Measurements from ENCODE around the gene CBX3.
A peak's percentile ranks its signal among the peaks of the same experiment; 100 is the strongest.
"Not testable (repeated sequence)": the region's sequence is repeated elsewhere in the genome, so short reads cannot be mapped to it uniquely, and the experiment has no call there.

CBX3 gene

DNA sequence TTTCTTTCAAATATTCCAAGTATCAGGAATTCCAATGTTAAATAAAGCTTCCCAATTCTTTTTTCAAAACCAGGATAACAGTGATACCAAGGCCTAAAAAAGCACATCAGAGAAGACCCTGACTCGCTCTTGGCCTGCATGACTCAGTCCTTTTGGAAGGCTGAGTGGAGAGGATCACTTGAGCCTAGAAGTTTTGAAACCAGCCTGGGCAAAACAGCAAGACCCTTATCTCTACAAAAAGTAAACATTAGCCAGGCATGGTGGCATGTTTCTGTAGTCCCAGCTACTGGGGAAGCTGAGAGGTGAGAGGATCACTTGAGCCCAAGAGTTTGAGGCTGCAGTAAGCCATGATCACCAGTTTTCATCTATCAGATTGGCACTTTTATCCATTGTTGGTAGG lies 30.9 kb upstream of the CBX3 start:
- no peak for DNase-seq (ENCODE audit: low spot score)

- no peak for DNase-seq (ENCODE audit: low spot score)
These were observed 29.9 kb upstream of the CBX3 start for GRCh38 chr7:26171601-26172000.

- DNase-seq (ENCODE audit: low spot score), result no peak
These were observed 29.5 kb upstream of the CBX3 start for GRCh38 chr7:26172048-26172447.

DNA sequence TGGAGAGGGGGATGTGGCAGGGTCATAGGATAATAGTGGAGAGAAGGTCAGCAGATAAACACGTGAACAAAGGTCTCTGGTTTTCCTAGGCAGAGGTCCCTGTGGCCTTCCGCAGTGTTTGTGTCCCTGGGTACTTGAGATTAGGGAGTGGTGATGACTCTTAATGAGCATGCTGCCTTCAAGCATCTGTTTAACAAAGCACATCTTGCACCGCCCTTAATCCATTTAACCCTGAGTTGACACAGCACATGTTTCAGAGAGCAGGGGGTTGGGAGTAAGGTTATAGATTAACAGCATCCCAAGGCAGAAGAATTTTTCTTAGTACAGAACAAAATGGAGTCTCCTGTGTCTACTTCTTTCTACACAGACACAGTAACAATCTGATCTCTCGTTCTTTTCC lies 25.6 kb upstream of the CBX3 start:
- DNase-seq (ENCODE audit: low spot score), result not testable (repeated sequence)

- not testable (repeated sequence) for DNase-seq (ENCODE audit: low spot score)
These were observed 24.8 kb upstream of the CBX3 start for GRCh38 chr7:26176696-26177095.

- not testable (repeated sequence) for DNase-seq (ENCODE audit: low spot score)
These were observed 24.3 kb upstream of the CBX3 start for GRCh38 chr7:26177269-26177668.

GRCh38 chr7:26178272-26178960 lies 23.1 kb upstream of the CBX3 start:
- no peak for DNase-seq (ENCODE audit: low spot score)

GRCh38 chr7:26179422-26179821 lies 22.1 kb upstream of the CBX3 start:
- no peak for DNase-seq (ENCODE audit: low spot score)

DNA sequence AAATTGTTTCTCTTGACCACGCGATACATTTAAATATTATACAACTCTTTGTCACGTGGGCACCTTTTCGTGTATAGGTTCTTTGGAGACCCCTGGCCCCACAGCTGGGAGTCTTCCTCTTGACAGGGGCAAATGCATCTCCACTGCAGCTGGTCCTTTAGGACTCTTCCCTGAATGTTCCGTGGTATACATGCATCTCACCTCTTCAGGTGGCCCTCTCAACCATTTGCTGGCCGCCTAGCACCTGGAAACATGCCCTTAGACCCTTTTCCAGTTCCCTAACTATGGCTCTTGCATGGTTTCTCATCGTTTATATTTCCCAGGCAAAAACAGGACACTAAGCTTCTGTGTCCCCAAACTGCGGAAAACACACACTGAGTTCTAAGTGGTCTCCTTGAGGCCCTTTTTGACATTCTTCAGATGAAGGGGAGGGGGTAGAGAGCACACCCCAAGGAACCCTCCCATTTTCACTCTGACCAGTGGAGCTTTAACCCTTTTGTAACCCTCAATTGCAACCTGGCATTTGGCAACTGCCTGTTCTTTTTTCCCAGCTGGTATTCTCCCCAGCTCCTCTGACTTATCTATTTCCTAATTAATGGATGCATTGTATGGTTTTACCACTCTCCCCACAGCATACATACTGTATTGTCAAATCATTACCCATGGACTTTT lies 21.6 kb upstream of the CBX3 start:
- no peak for DNase-seq (ENCODE audit: low spot score)

- peak; percentile 70 for DNase-seq (ENCODE audit: low spot score)
These were observed 20.8 kb upstream of the CBX3 start for GRCh38 chr7:26180792-26181198.

GRCh38 chr7:26181474-26182227 lies 19.9 kb upstream of the CBX3 start:
- DNase-seq (ENCODE audit: low spot score), result no peak

DNA sequence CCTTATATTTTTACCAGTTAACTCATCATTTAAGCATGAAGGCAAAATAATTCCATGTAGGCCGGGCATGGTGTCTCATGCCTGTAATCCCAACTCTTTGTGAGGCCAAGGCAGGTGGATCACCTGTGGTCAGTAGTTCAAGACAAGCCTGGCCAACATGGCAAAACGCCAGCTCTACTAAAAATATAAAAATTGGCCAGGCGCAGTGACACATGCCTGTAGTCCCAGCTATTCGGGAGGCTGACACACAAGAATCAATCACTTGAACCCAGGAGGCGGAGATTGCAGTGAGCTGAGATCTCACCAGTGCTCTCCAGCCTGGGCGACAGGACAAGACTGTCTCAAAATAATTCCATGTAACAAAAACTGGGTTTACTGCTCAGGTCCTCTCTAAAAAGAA lies 19.3 kb upstream of the CBX3 start:
- no peak for DNase-seq (ENCODE audit: low spot score)

- no peak for DNase-seq (ENCODE audit: low spot score)
These were observed 18.8 kb upstream of the CBX3 start for GRCh38 chr7:26182706-26183105.

DNA sequence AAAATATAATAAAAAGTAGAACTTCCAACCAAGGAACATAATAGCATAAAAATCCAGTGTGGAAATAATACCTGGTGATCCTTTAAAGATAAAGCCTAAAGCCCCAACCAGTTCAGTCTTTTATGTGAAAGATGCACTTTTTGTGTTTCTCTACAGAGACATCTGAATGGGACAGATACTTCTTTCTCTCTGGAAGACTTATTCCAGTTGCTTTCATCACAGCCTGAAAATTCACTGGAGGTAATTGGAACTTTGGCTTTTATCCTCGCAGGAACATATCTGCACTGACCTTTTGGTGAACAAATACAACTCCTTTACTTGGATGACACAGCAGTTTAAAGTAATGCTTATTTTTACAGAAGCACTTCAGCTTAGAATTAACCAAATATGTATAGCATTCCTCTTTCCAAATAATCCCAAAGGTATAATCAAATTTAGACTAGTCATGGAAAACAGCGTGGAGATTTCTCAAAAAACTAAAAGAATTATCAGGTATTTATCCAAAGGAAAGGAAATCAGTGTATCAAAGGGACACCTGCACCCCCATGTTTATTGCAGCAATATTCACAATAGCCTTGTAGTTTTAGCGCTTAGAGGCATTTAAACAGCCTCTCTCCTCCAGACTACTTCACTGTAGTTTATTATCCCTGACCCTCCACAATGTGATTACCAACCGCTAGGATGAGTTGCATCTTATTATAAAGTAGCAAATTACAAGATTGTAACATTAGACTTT lies 17.8 kb upstream of the CBX3 start:
- no peak for DNase-seq (ENCODE audit: low spot score)

GRCh38 chr7:26184281-26185101 lies 17.1 kb upstream of the CBX3 start:
- not testable (repeated sequence) for DNase-seq (ENCODE audit: low spot score)

GRCh38 chr7:26185131-26185843 lies 16.3 kb upstream of the CBX3 start:
- DNase-seq (ENCODE audit: low spot score), result no peak

- no peak for DNase-seq (ENCODE audit: low spot score)
These were observed 15.7 kb upstream of the CBX3 start for GRCh38 chr7:26185844-26186180.

DNA sequence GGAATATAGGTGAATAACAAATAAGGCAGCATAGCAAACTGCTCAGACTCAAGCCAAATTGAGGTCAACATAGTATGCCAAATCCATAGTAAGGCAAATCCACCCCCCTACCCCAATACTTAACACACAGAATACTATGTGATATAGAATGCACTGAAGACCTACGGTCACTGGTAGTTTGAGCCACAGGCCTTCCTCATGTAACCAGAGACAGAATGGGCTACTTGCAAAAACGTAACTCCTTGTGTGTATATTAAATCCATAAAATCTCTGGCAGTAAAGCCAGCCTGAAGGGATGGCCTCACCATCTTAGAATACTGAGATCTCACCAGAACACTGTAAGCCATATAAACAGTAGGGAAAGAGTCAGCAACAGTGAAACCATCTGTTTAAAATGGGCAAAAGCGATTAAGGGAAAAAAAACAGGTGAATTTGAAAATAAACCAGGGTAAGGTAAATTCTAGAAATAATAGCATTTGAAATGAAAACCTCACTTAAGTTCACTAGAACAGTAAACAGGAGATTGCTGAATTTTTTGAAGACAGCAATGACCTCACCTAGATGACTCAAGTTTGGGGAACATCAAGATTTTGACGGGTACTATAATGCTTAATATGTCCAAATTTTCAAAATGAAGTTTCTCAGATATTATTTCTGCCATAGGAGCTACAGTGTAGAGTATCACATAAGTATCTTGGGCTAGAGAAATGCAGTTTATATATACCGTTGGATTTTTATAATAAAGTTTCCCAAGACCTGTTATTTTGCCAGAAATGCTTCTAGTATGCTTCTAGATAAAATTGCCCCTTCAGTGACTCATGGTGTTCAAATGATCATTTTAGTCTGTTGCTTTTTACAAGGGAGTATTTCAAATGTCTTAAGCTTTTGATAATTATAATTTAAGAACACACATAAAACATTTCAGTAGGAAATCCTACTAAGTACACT lies 14.9 kb upstream of the CBX3 start:
- no peak for DNase-seq (ENCODE audit: low spot score)

DNA sequence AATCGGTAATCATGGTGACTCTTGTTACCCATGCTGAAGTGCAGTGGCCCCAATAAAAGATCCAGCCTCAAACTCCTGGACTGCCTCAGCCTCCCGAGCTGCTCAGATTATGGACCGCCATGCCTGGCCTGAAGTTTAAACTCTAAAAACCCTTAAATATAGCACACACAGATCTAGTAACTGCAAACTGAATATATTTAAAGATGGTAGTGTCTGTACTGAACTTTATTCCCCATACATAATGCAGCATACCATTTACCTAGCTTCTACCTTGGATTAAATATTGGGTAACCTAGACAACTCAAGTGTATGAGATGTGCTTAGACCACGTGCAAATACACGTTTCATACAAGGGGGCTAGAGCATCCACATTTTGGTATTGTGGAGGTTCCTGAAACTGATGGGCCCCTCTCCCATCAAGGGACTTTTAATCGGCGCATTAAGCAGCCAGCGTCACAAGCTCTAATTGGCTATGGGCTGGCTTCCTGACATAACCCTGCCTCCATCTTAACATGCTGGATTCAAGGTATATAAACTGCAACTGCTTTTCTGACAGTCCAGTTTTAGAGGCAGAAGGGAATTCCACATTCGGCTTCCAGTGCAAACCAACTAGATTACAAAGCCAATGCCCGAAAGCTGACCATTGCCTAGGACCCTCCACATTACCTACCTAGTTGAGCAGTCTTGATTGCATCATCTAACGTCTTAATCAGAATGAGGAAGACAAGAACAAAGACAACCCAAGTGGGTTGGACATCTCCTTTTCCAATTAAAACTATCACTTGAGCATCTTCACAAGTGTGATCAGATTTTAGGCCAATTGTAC lies 14.0 kb upstream of the CBX3 start:
- no peak for DNase-seq (ENCODE audit: low spot score)
